GM23338 (cell line): ENCODE data around the gene KRTCAP3. TPM values are rescaled to one million over a fixed set of nuclear protein-coding genes. Genes with fewer than 3 reads are reported as not detected.

Source experiments
- polyA plus RNA-seq: library from polyadenylated mRNA; unstranded; fragments of >200 nt; fragmentation: Nextera tagmentation; extraction: Ambion mirVana; gene quantifications from 2 replicates; pipeline ENCODE4 v1.2.1, GENCODE V29; 2016
- small RNA-seq: library from RNA; depleted of rRNA; stranded (forward); fragments of <200 nt; gene quantifications from one replicate; pipeline ENCODE3, GENCODE V24; 2014; ENCODE audit warnings: low replicate concordance
- total RNA-seq: library from RNA; depleted of rRNA; stranded (reverse); fragments of >200 nt; shearing (Covaris generic); gene quantifications from 2 replicates; pipeline ENCODE4 v1.2.3, GENCODE V29; 2014; rRNA removed

Gene KRTCAP3
- total and polyA plus RNA-seq, 2 experiments from 2014 or later: 15.8 to 52.4 TPM

Small RNAs within 50 kb of the gene (small RNA-seq; reads per million reads assigned to genes)
- gene RNU6-986P: not detected

Other genes starting within 250 kb of the KRTCAP3 start
- gene ATRAID, start 230.3 kb upstream of the KRTCAP3 start, total RNA-seq: 98.3 and 129 TPM in 2 replicates
- gene ATRAID, start 230.3 kb upstream of the KRTCAP3 start, polyA plus RNA-seq: 154 and 164 TPM in 2 replicates
- 138 and 153 TPM in 2 replicates for gene SLC5A6, start 230.1 kb upstream of the KRTCAP3 start, total RNA-seq
- 41.0 and 44.3 TPM in 2 replicates for gene SLC5A6, start 230.1 kb upstream of the KRTCAP3 start, polyA plus RNA-seq
- gene CAD, start 225.0 kb upstream of the KRTCAP3 start, total RNA-seq: 126 and 147 TPM in 2 replicates
- gene CAD, start 225.0 kb upstream of the KRTCAP3 start, polyA plus RNA-seq: 38.1 and 39.2 TPM in 2 replicates
- gene SLC30A3, start 179.3 kb upstream of the KRTCAP3 start, total RNA-seq: 5.1 and 8.3 TPM in 2 replicates
- 4.1 and 6.0 TPM in 2 replicates for gene SLC30A3, start 179.3 kb upstream of the KRTCAP3 start, polyA plus RNA-seq
- 0.39 and 0.59 TPM in 2 replicates for gene DNAJC5G, start 166.9 kb upstream of the KRTCAP3 start, total RNA-seq
- not detected in 2 replicates for gene DNAJC5G, start 166.9 kb upstream of the KRTCAP3 start, polyA plus RNA-seq
- gene TRIM54, start 160.0 kb upstream of the KRTCAP3 start, total RNA-seq: 3.3 and 4.5 TPM in 2 replicates
- gene TRIM54, start 160.0 kb upstream of the KRTCAP3 start, polyA plus RNA-seq: 1.6 and 3.4 TPM in 2 replicates
- 0.59 TPM in 1 of 2 replicates, not detected in the other for gene UCN, start 133.9 kb upstream of the KRTCAP3 start, total RNA-seq
- 0.30 and 0.99 TPM in 2 replicates for gene UCN, start 133.9 kb upstream of the KRTCAP3 start, polyA plus RNA-seq
- gene MPV17, start 119.3 kb upstream of the KRTCAP3 start, total RNA-seq: 52.5 and 68.9 TPM in 2 replicates
- gene MPV17, start 119.3 kb upstream of the KRTCAP3 start, polyA plus RNA-seq: 93.1 and 94.2 TPM in 2 replicates
- gene GTF3C2, start 85.6 kb upstream of the KRTCAP3 start, total RNA-seq: 110 and 118 TPM in 2 replicates
- gene GTF3C2, start 85.6 kb upstream of the KRTCAP3 start, polyA plus RNA-seq: 69.1 and 81.7 TPM in 2 replicates
- gene EIF2B4, start 72.0 kb upstream of the KRTCAP3 start, total RNA-seq: 43.9 and 51.4 TPM in 2 replicates
- 64.0 and 64.4 TPM in 2 replicates for gene EIF2B4, start 72.0 kb upstream of the KRTCAP3 start, polyA plus RNA-seq
- gene SNX17, start 71.8 kb upstream of the KRTCAP3 start, total RNA-seq: 58.0 and 66.2 TPM in 2 replicates
- 32.6 and 34.0 TPM in 2 replicates for gene SNX17, start 71.8 kb upstream of the KRTCAP3 start, polyA plus RNA-seq
- gene ZNF513, start 61.6 kb upstream of the KRTCAP3 start, total RNA-seq: 13.2 and 13.4 TPM in 2 replicates
- 10.4 and 11.3 TPM in 2 replicates for gene ZNF513, start 61.6 kb upstream of the KRTCAP3 start, polyA plus RNA-seq
- gene PPM1G, start 32.8 kb upstream of the KRTCAP3 start, total RNA-seq: 178 and 183 TPM in 2 replicates
- gene PPM1G, start 32.8 kb upstream of the KRTCAP3 start, polyA plus RNA-seq: 201 and 211 TPM in 2 replicates
- 118 and 128 TPM in 2 replicates for gene NRBP1, start 13.8 kb upstream of the KRTCAP3 start, total RNA-seq
- 73.4 and 75.0 TPM in 2 replicates for gene NRBP1, start 13.8 kb upstream of the KRTCAP3 start, polyA plus RNA-seq
- gene IFT172, start 47.4 kb downstream of the KRTCAP3 start, total RNA-seq: 17.2 and 17.6 TPM in 2 replicates
- 8.9 and 9.1 TPM in 2 replicates for gene IFT172, start 47.4 kb downstream of the KRTCAP3 start, polyA plus RNA-seq
- 13.3 and 13.7 TPM in 2 replicates for gene FNDC4, start 52.8 kb downstream of the KRTCAP3 start, total RNA-seq
- 5.9 and 7.8 TPM in 2 replicates for gene FNDC4, start 52.8 kb downstream of the KRTCAP3 start, polyA plus RNA-seq
- not detected in 2 replicates for gene GCKR, start 54.5 kb downstream of the KRTCAP3 start, total RNA-seq
- gene GCKR, start 54.5 kb downstream of the KRTCAP3 start, polyA plus RNA-seq: not detected in 2 replicates
- 26.5 and 38.4 TPM in 2 replicates for gene ZNF512, start 140.7 kb downstream of the KRTCAP3 start, total RNA-seq
- 21.8 and 26.0 TPM in 2 replicates for gene ZNF512, start 140.7 kb downstream of the KRTCAP3 start, polyA plus RNA-seq
- gene CCDC121, start 186.6 kb downstream of the KRTCAP3 start, total RNA-seq: 1.7 and 1.9 TPM in 2 replicates
- 1.6 and 2.1 TPM in 2 replicates for gene CCDC121, start 186.6 kb downstream of the KRTCAP3 start, polyA plus RNA-seq
- gene GPN1, start 186.7 kb downstream of the KRTCAP3 start, total RNA-seq: 40.3 and 41.2 TPM in 2 replicates
- 20.8 and 23.7 TPM in 2 replicates for gene GPN1, start 186.7 kb downstream of the KRTCAP3 start, polyA plus RNA-seq
- gene SUPT7L, start 221.2 kb downstream of the KRTCAP3 start, total RNA-seq: 16.5 and 17.7 TPM in 2 replicates
- 13.5 and 13.7 TPM in 2 replicates for gene SUPT7L, start 221.2 kb downstream of the KRTCAP3 start, polyA plus RNA-seq
- 19.0 and 24.3 TPM in 2 replicates for gene SLC4A1AP, start 221.5 kb downstream of the KRTCAP3 start, total RNA-seq
- gene SLC4A1AP, start 221.5 kb downstream of the KRTCAP3 start, polyA plus RNA-seq: 25.2 and 29.2 TPM in 2 replicates